ENCODE results near the gene KIF3B. TPM values are rescaled to one million over a fixed set of nuclear protein-coding genes. Genes with fewer than 3 reads are reported as not detected.

The KIF3B gene
- total and polyA plus RNA-seq, 11 donors, result 3.2 to 25.4 (median 11.4) TPM

- intact Hi-C loops (cut with DNase I), result loop anchor here in 2 of 10 donors (5.0 to 10.0 kb wide), 2 partner anchors 70 to 113 kb away; no protein-coding TSS in a partner anchor
- peaks cover 2 to 93% (median 42%) of the 10 kb centered on the region in 12 donors for H3K4me1 ChIP-seq
- DNase-seq (no peak), ATAC-seq (no peak)
- peaks cover 0 to 24% (median 9%) of the 10 kb centered on the region in 9 donors for H3K36me3 ChIP-seq
- no peak overlapping the region for H3K4me3 ChIP-seq
- 76 to 82% (median 79%) methylated on average over 7 of the region's 7 CpGs for WGBS, 4 donors
- no peaks in the 10 kb centered on the region for H3K27me3 ChIP-seq
- no peaks in the 10 kb centered on the region for H3K9me3 ChIP-seq
- TF ChIP-seq POLR2A (IDR thresholded peaks at IDR 0.05) (no peak), CTCF (IDR thresholded peaks at IDR 0.05) (no peak)
- H3K27ac ChIP-seq, result no peak overlapping the region
These were observed 87.2 kb downstream of the KIF3B start for GRCh38 chr20:32364554-32365208.

- intact Hi-C loops (cut with DNase I), result loop anchor here in 1 of 10 donors (10.0 kb wide), 1 partner anchor 69 kb away; no protein-coding TSS in a partner anchor
These were observed 88.1 kb downstream of the KIF3B start for GRCh38 chr20:32365564-32365963.

GRCh38 chr20:32366380-32366779, 88.9 kb downstream of the KIF3B start:
- Histone ChIP-seq H3K4me1 (peaks cover 2 to 76% (median 34%) of the 10 kb centered on the region in 12 donors), H3K36me3 (peaks cover 0 to 41% (median 24%) of the 10 kb centered on the region in 9 donors), H3K9me3 (no peaks in the 10 kb centered on the region), H3K4me3 (no peak overlapping the region), H3K27me3 (no peaks in the 10 kb centered on the region), H3K27ac (peak overlapping the region in 1 of 12 donors; percentile 40)
- intact Hi-C loops (cut with DNase I), result loop anchor here in 1 of 10 donors (10.0 kb wide), 1 partner anchor 68 kb away; no protein-coding TSS in a partner anchor
- ATAC-seq (no peak), DNase-seq (no peak)
- TF ChIP-seq POLR2A (IDR thresholded peaks at IDR 0.05), result no peak
- no peak for TF ChIP-seq CTCF (IDR thresholded peaks at IDR 0.05)
- 78 to 89% (median 83%) methylated on average over 2 of the region's 2 CpGs for WGBS, 4 donors

More at GRCh38 chr20:32365564-32365963, 88.1 kb downstream of the KIF3B start:
- TF ChIP-seq POLR2A (IDR thresholded peaks at IDR 0.05), result no peak
- TF ChIP-seq CTCF (IDR thresholded peaks at IDR 0.05), result no peak
- Histone ChIP-seq H3K4me1 (peaks cover 2 to 85% (median 35%) of the 10 kb centered on the region in 12 donors), H3K9me3 (no peaks in the 10 kb centered on the region), H3K36me3 (peaks cover 0 to 33% (median 18%) of the 10 kb centered on the region in 9 donors), H3K27me3 (no peaks in the 10 kb centered on the region), H3K27ac (no peak overlapping the region), H3K4me3 (no peak overlapping the region)
- 60 to 70% (median 64%) methylated on average over 5 of the region's 5 CpGs for WGBS, 4 donors
- DNase-seq, result no peak
- ATAC-seq, result no peak

- Histone ChIP-seq H3K27ac (no peak overlapping the region), H3K27me3 (no peaks in the 10 kb centered on the region), H3K9me3 (no peaks in the 10 kb centered on the region), H3K36me3 (peaks cover 0 to 59% (median 42%) of the 10 kb centered on the region in 9 donors), H3K4me3 (no peak overlapping the region), H3K4me1 (peaks cover 2 to 57% (median 26%) of the 10 kb centered on the region in 12 donors)
- ATAC-seq (no peak), DNase-seq (no peak)
- TF ChIP-seq CTCF (IDR thresholded peaks at IDR 0.05) (no peak), POLR2A (IDR thresholded peaks at IDR 0.05) (no peak)
- intact Hi-C loops (cut with DNase I), result loop anchor here in 1 of 10 donors (10.0 kb wide), 1 partner anchor 66 kb away; no protein-coding TSS in a partner anchor
These were observed 90.9 kb downstream of the KIF3B start for GRCh38 chr20:32368323-32368722.

All from heart left ventricle (tissue), 16 donors.